ENCODE data around the gene PRPF40B.

The PRPF40B gene

GRCh38 chr12:49580572-49581535 is 42.5 kb upstream of the PRPF40B start:
- TF ChIP-seq CTCF (IDR thresholded peaks at IDR 0.05; ENCODE audit: low read length) (peak; percentile 89), EZH2 (IDR thresholded peaks at IDR 0.05; ENCODE audit: borderline replicate concordance, low read length) (no peak)
- no peak overlapping the region for H2AFZ ChIP-seq (ENCODE audit: low read length)

GRCh38 chr12:49582201-49582600 is 41.2 kb upstream of the PRPF40B start:
- no peak overlapping the region for H3K9ac ChIP-seq (ENCODE audit: low read length)
- no peaks in the 10 kb centered on the region for H3K79me2 ChIP-seq (ENCODE audit: insufficient read depth, low read length)
- H3K9me3 ChIP-seq (ENCODE audit: low read length), result no peaks in the 10 kb centered on the region
- peaks cover 11% of the 10 kb centered on the region; the same call in 1 of the 2 replicates for H3K36me3 ChIP-seq (ENCODE audit: insufficient read depth, low read length)
- no peak overlapping the region for H3K4me3 ChIP-seq (ENCODE audit: low read depth, low read length, poor library complexity, severe bottlenecking)
- TF ChIP-seq CTCF (IDR thresholded peaks at IDR 0.05; ENCODE audit: low read length) (no peak), EZH2 (IDR thresholded peaks at IDR 0.05; ENCODE audit: borderline replicate concordance, low read length) (no peak)
- no peak overlapping the region for H3K4me2 ChIP-seq (ENCODE audit: low read length)
- no peak overlapping the region for H3K27ac ChIP-seq (ENCODE audit: low read depth, low read length, poor library complexity, severe bottlenecking)
- no peaks in the 10 kb centered on the region for H3F3A ChIP-seq (ENCODE audit: insufficient read depth, low read length)
- H2AFZ ChIP-seq (ENCODE audit: low read length), result no peak overlapping the region
- peaks cover 4% of the 10 kb centered on the region for H3K4me1 ChIP-seq (ENCODE audit: insufficient read depth, low read length, severe bottlenecking)
- no peaks in the 10 kb centered on the region for H3K27me3 ChIP-seq (ENCODE audit: insufficient read depth, low read length)
- no peaks in the 10 kb centered on the region for H3K9me2 ChIP-seq (ENCODE audit: low read depth, low read length)
- H4K20me1 ChIP-seq (ENCODE audit: insufficient read depth, low read length), result no peaks in the 10 kb centered on the region

More at GRCh38 chr12:49580572-49581535, 42.5 kb upstream of the PRPF40B start:
- Histone ChIP-seq H3K36me3 (ENCODE audit: insufficient read depth, low read length) (peaks cover 16% of the 10 kb centered on the region; the same call in 1 of the 2 replicates), H3K9me2 (ENCODE audit: low read depth, low read length) (no peaks in the 10 kb centered on the region), H3K4me1 (ENCODE audit: insufficient read depth, low read length, severe bottlenecking) (peaks cover 4% of the 10 kb centered on the region), H3K79me2 (ENCODE audit: insufficient read depth, low read length) (no peaks in the 10 kb centered on the region), H3K9ac (ENCODE audit: low read length) (no peak overlapping the region), H3K27ac (ENCODE audit: low read depth, low read length, poor library complexity, severe bottlenecking) (no peak overlapping the region), H3K4me3 (ENCODE audit: low read depth, low read length, poor library complexity, severe bottlenecking) (no peak overlapping the region), H3K9me3 (ENCODE audit: low read length) (no peaks in the 10 kb centered on the region), H4K20me1 (ENCODE audit: insufficient read depth, low read length) (no peaks in the 10 kb centered on the region), H3K27me3 (ENCODE audit: insufficient read depth, low read length) (no peaks in the 10 kb centered on the region), H3F3A (ENCODE audit: insufficient read depth, low read length) (no peaks in the 10 kb centered on the region), H3K4me2 (ENCODE audit: low read length) (no peak overlapping the region)

- peaks cover 5% of the 10 kb centered on the region; the same call in 1 of the 2 replicates for H3K36me3 ChIP-seq (ENCODE audit: insufficient read depth, low read length)
- H3K79me2 ChIP-seq (ENCODE audit: insufficient read depth, low read length), result no peaks in the 10 kb centered on the region
- no peak overlapping the region for H2AFZ ChIP-seq (ENCODE audit: low read length)
- H3K4me3 ChIP-seq (ENCODE audit: low read depth, low read length, poor library complexity, severe bottlenecking), result no peak overlapping the region
- peaks cover 4% of the 10 kb centered on the region for H3K4me1 ChIP-seq (ENCODE audit: insufficient read depth, low read length, severe bottlenecking)
- H4K20me1 ChIP-seq (ENCODE audit: insufficient read depth, low read length), result no peaks in the 10 kb centered on the region
- TF ChIP-seq EZH2 (IDR thresholded peaks at IDR 0.05; ENCODE audit: borderline replicate concordance, low read length) (no peak), CTCF (IDR thresholded peaks at IDR 0.05; ENCODE audit: low read length) (no peak)
- no peak overlapping the region for H3K27ac ChIP-seq (ENCODE audit: low read depth, low read length, poor library complexity, severe bottlenecking)
- no peaks in the 10 kb centered on the region for H3K27me3 ChIP-seq (ENCODE audit: insufficient read depth, low read length)
- H3K9me3 ChIP-seq (ENCODE audit: low read length), result no peaks in the 10 kb centered on the region
- no peak overlapping the region for H3K4me2 ChIP-seq (ENCODE audit: low read length)
- H3K9me2 ChIP-seq (ENCODE audit: low read depth, low read length), result no peaks in the 10 kb centered on the region
- no peak overlapping the region for H3K9ac ChIP-seq (ENCODE audit: low read length)
- H3F3A ChIP-seq (ENCODE audit: insufficient read depth, low read length), result no peaks in the 10 kb centered on the region
Observed at GRCh38 chr12:49582850-49583249, 40.5 kb upstream of the PRPF40B start.
